ENCODE results near the gene COL11A2.
"Not testable (repeated sequence)": the region's sequence is repeated elsewhere in the genome, so short reads cannot be mapped to it uniquely, and the experiment has no call there.

The COL11A2 gene

DNA sequence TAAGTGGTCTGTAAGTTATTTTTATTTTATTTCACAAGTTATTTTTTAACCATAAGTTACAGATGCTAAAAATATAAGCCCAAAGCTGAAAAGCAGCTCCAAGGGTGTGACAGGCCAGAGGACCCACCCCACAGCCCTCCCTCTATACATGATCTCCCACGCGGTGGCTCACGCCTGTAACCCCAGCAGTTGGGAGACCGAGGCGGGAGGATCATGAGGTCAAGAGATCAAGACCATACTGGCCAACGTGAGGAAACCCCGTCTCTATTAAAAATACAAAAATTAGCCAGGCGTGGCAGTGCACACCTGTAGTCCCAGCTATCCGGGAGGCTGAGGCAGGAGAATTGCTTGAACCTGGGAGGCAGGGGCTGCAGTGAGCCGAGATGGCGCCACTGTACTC, 32.2 kb downstream of the COL11A2 start:
- no peak for DNase-seq (ENCODE audit: low read depth in 2 of 3, low spot score in 2 of 3)

DNA sequence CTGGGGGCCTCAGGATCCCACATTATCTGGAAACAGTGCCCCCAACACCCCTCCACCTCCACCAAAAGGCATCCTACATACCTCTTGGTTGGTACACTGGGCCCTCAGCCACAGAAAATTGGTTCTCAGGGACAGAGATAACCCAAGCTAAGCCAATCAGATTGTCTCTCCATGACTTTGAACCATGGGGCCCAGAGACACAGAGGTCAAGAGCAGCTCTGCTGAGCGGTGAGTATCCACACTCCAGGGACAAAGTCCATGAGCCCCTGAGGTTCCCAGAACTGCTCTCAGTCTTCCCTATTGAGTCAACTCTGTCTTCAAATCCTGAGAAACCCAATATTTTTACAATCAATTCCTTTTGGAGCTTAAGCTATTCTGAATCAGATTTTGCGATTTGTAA, 35.3 kb downstream of the COL11A2 start:
- DNase-seq (ENCODE audit: low read depth in 2 of 3, low spot score in 2 of 3): no peak

DNA sequence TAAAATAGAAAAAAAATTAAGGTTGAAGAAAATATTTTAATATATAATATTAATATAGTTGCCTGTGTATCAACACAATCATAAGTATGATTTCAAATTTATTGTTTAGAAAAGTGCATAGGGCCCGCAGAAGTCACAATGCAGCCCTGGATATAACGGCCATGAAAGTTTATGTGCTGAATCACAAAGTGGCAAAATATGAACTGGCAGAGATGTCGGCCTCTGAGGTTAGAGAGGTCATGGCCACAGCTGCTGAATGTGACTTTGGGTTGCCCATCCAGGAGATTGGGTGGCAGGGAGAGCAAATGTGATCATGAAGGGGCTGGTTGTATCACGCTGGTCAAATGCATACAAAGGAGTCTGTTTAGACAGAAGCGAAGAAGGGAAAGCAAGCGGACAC, 35.7 kb downstream of the COL11A2 start:
- DNase-seq (ENCODE audit: low read depth in 2 of 3, low spot score in 2 of 3): no peak

DNA sequence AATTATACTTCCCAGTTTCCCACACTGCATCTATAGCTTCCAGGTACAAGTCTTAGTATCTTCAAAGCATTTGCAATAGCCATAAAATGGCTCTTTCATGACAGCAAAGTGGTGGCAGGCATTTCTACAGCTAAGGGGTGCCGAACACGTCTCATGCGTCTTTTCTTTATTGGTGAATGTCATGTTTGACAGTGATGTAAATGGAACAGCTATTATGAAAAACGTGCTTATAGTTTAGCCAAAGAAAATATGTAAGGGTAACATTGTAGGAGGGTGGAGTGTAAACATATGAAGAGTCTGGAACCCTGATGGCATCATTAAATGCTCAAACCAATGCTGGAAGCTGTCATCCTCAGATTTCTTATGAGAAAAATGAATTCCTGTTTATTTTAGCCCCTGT, 37.9 kb downstream of the COL11A2 start:
- no peak for DNase-seq (ENCODE audit: low read depth in 2 of 3, low spot score in 2 of 3)

DNA sequence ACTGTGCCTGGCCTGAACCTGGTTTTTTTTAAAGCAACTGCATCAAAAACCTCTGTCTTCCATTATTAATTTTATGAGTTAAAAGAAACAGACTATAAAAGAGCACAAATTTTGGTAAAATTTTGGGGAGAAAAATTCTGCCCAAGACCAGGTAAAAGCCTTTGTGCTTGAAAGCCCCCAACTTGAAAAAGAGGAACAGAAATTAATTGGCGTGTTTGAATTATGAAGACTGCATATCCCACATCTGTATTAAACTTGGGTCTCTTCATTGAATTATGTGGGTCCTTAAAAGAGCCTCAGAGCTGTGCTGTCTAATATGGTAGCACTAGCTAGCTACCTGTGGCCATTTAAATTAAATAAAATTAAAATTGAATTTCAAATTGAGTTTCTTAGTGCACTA, 41.2 kb downstream of the COL11A2 start:
- DNase-seq (ENCODE audit: low read depth in 2 of 3, low spot score in 2 of 3): no peak

DNA sequence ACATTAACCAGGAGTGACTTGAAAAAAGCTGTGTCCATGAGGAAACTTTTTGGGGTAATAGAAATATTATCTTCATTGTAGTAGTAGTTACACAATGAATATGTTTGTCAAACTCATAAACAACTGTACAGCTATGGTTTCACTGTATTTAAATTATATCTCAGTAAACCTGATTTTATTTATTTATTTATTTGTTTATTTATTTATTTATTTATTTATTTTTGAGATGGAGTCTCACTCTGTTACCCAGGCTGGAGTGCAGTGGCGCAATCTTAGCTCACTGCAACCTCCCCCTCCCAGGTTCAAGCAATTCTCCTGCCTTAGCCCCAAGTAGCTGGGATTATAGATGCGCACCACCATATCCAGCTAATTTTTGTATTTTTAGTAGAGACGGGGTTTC, 41.7 kb downstream of the COL11A2 start:
- not testable (repeated sequence) for DNase-seq (ENCODE audit: low read depth in 2 of 3, low spot score in 2 of 3)

DNA sequence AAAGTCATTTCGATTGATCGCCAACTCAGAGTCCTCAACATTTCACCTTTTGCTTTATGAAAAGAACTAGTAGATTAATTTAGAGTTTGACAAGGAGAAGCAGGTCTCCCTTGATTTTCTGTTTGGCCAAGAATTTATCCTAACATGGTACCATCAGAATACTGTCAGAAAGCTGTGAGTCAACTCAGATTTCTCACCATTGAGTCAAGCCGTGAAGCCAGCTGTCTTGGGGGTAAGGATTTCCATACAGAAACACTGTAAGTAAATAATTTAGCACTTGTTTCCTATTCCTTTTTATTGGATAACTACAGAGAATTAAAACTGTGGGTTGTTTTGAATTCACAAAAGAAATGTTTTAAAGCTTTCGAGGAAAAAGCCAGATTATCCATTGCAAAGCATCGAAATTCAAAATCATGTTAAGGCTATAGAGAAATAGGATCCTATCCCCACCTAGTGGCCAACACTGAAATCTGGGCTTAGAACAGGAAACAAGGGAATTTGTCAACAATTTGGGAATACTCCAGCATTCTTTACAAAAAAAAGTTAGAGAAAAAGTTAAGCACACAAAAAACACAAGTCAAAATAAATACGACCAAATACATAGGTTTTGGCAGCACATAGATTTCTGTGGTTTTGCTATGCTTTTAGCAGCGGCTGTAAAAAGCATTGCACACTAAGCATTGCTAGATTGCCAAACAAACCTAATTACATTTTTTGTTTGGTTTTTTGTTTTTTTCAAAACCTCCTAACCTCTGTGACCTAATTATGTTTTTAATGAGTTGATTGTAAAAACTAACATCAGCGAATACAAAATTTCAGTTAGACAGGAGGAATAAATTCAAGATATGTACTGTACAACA, 44.2 kb downstream of the COL11A2 start:
- DNase-seq (ENCODE audit: low read depth in 2 of 3, low spot score in 2 of 3): no peak

DNA sequence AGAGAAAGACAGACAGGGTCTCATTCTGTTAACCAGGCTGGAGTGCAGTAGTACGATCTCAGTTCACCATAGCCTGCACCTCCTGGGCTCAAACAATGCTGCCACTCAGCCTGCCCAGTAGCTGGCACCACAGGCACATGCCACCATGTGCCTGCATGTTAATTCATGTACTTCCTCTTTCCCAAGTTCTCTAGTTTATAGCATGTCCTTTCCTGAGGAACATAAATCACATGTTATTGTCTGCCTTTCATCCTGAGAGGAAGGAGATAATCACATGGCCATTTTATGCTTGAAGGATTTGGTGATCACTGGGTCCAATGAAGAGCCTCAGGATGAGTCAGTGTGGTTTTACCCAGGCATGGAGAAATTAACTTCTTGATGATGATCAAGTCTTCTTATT, 47.9 kb downstream of the COL11A2 start:
- no peak for DNase-seq (ENCODE audit: low read depth in 2 of 3, low spot score in 2 of 3)

DNA sequence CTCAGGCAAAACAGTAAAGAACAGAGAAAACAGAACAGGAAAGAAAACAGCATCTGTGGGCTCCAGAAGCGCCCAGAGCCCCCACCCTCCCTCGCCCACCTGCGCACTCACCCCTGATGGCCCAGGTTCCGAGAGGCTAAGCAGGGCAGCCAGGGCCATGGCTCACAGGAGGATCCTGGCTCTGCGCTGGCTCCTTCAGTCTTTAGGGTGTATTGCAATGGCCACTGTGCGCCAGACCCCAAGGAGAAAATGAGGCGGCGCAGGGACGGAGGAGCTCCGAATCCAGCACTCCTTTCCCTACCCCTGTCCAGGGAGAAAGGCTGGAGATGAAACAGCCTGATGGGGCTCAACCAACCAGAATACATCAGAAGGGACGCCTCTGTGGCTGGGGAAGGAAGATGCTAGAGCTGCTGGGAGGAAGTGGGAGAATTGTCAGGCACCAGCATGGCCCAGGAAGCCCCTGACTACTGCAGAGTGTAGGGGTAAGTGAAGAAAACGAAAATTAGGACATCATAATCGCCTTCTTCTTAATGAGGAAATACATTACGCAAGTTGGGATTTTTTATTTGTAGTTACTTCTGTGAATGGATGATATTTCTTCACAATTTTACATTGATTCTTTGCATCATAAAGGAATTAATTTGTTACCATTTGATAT, 49.0 kb downstream of the COL11A2 start:
- no peak for DNase-seq (ENCODE audit: low read depth in 2 of 3, low spot score in 2 of 3)

DNA sequence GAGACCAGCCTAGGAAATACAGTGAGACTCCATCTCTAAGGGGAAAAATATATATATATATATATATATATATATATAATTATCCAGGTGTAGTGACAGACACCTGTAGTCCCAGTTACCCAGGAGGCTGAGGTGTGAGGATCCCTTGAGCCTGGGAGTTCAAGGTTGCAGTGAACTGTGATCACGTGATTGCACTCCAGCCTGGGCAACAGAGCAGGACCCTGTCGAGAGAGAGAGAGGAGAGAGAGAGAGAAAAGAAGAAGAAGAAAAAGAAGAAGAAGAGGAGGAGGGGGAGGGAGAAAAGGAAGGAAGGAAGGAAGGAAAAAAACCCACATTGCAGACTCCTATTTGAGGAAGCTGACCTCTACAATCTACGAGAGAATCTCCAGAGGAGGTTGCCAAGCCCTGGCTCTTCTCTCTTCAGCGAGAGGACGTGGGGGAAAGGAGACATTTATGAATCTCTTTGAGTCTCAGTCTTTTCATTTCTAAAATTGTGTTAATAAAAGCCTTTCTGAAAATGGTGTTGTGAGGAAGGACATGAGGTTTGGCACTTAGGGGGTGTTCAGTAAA, 49.7 kb downstream of the COL11A2 start:
- no peak for DNase-seq (ENCODE audit: low read depth in 2 of 3, low spot score in 2 of 3)

DNA sequence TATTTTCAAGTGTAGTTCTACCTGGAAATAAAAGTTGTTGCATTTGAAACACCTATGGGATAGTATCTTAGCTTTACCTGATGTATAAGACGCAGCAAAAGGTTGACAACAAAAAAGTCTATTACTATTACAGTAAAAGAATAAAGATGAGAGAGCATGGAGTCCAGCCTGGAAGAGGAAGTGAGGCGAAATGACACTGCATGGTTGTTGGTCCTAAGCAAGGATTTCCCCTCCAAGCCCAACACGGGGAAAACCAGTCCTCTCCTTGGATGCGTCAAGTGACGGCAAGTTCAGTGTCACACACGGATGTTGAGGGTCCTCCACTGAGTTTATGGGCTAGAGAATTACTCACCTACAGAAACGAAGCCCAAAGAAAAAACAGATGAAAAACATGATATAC, 51.7 kb downstream of the COL11A2 start:
- no peak for DNase-seq (ENCODE audit: low read depth in 2 of 3, low spot score in 2 of 3)

DNA sequence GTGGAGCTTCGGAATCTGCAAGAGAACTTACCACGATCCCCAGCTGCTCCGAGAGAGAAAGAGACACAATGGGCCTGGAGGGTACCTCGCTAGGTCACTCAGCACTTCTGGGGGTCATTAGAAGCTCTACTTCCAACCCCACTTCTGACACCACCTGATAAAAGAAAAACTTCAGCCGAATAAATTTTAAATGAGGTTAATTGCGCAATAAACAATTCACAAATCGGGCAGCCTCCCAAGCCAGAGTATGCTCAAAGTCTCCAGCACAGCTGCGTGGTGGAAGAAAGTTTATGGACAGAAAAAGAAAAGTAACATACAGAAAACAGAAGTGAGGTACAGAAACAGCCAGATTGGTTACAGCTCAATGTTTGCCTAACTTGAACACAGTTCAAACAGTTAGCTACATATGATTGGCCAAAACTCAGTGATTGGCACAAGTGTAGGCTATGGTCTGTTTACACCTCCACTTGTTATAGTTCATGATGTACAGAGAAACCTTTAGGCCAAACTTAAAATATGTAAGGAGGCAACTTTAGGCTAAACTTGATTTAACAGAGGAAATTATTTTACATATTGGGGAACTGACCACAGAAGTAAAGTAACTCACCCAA, 52.6 kb downstream of the COL11A2 start:
- DNase-seq (ENCODE audit: low read depth in 2 of 3, low spot score in 2 of 3): no peak

DNA sequence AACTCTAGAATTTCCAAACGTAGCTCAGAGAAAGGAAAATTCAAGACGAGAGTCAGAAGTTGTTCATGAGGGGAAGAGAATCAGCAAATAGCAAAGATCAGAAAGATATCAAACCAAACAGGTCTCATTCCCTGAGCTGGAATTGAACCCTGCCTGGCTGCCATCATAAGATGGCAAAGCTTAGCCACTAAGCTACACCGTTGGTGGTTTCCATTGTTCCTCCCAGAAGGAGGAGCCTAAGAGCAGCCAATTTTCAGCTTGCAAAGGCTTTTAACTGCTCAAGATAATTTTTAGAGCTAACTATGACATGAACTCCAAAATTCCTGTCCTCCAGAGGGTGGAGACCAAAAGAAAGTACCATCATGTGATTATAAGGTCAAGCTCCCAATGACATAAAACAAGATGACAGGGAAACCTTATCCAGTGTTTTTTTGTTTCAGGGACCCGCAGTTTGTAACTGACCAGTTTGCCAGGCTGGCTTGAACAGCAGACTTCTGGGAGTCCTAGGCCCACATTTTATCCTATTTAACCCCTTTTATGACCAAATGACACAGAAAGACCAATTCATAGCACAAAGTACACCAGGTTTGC, 55.9 kb downstream of the COL11A2 start:
- no peak for DNase-seq (ENCODE audit: low read depth in 2 of 3, low spot score in 2 of 3)

DNA sequence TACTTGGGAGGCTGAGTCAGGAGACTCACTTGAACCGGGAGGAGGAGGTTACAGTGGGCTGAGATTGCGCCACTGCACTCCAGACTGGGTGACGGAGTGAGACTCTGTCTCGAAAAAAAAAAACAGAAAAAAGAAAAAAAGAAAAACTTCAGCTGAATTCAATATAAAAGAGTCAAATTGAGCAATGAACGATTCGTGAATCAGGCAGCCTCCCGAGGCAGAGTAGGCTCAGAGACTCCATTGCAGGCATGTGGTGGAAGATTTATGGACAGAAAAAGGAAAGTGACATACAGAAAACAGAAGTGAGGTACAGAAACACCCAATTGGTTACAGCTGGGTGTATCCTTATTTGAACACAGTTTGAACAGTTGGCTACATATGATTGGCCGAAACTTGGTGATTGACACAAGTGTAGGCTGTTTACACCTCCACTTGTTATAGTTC, 60.2 kb downstream of the COL11A2 start:
- DNase-seq (ENCODE audit: low read depth in 2 of 3, low spot score in 2 of 3): no peak

DNA sequence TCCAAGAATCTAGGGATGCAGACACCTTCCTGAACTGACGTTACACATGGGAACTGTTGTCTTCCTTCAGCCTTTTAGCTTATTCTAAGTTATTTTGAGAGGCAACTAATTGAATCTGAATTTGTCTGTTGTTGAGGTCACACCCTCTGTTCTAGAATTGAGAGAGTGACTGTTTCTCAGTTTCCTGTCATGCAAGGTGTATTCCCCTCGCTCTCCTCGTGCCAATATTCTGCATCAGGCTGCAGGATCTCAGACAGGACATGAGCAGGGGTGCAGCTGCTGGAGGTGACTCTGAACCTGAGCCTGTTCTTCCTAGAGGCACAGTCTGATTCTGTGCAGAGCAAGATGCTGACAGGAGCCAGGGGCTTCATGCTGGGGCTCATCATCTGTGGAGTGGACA, 63.9 kb downstream of the COL11A2 start:
- DNase-seq (ENCODE audit: low read depth in 2 of 3, low spot score in 2 of 3): no peak

DNA sequence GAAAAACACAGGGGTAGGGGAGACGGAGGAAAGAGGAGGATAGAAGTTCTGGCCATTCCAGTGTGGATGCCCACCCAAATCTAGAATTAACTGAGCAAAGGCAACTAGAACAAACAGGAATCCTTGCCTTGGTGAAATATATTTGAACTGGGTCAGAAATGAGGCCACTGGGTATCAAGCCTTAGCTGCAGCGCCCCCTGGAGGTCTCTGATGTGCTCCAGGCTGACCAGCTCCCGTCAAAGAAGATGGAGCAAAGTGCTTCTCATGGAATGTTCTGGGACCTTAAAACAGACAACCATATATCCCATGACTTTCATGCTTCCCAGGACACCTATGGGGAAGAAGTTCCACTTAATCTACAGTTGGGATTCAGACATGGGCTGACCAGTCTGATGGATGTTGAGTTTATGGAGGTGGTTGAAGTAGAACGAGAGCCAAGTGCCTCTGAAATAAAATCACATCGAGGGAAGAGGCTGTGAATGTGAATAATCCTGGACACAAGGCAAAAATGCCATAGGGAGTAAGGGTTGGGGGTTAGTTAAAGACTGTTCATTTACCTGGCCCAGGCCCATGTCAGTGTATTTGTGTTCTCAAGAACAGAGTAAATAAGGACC, 66.1 kb downstream of the COL11A2 start:
- peak; percentile 16 to 51 (median 49) for DNase-seq (ENCODE audit: low read depth in 2 of 3, low spot score in 2 of 3)

DNA sequence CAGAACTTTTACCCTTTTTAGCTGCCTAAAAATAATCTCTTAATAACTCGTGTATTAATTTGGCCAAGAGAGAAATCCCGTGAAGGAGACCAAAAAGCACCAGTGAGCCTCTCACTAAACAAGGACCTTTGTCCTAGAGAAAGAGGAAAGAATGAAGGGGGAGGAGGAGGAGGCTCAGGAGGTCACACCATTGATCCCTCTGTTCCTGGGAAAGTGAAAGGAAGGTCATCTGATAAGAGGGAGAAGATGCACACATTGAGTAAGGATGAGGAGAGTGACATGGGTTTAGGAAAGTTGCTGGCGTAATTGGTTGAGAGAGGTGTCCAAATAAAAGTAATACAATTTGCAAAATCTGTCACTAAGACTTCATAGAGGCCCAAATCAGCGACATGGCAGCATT, 67.3 kb downstream of the COL11A2 start:
- DNase-seq (ENCODE audit: low read depth in 2 of 3, low spot score in 2 of 3): no peak

DNA sequence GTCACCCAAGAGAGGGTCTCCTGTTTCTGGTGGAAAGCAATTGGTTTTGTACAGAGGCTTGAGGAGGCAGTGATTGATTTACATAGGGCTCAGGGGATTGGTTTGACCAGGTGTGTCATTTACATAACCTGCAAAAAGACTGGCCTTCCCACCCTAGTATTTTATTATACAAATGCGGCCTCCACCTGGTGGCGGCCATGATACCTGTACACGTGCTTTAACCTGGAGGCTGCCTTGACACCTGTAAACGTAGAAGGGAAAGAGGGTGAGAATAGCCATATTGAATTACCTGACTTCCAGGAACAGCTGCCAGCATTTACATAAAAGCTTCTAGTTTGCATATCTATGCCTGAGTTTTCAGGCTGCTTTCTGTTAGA, 67.8 kb downstream of the COL11A2 start:
- no peak for DNase-seq (ENCODE audit: low read depth in 2 of 3, low spot score in 2 of 3)

DNA sequence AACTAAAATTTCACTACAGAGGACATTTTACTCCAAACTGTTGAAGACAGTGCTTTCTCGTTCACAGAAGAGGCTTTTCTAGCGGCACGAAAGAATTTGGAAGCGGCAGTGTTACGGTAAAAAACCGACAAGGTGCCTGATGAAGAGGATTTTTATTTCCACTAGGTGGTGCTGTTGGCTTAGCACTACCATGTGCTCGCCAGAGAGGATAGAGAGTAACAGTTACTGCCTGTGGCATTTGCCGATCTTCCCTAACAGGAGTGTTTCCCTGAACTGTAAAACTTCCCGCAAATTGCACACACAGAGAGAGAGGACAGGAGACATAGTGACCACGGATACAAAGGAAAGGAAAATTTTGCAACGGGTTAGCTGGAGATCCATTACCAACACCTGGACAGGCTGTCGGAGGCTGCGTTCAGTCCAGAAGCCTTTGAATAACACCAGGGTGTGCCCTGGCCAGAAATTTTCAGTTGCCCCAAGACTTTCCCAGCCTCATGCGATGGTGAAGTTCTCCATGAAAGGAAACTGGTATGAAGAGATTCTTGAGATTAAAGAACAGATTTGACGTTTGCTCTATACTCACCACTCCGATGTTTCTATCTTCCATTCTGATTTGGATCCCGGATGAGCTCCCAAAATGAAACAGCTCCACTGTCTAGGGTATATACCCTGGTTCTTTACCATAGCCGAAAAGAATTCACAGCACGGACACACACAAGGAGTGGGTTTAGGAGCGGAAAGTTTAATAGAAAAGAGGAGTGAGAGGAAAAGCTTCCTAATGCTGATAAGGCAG, 68.3 kb downstream of the COL11A2 start:
- no peak for DNase-seq (ENCODE audit: low read depth in 2 of 3, low spot score in 2 of 3)

DNA sequence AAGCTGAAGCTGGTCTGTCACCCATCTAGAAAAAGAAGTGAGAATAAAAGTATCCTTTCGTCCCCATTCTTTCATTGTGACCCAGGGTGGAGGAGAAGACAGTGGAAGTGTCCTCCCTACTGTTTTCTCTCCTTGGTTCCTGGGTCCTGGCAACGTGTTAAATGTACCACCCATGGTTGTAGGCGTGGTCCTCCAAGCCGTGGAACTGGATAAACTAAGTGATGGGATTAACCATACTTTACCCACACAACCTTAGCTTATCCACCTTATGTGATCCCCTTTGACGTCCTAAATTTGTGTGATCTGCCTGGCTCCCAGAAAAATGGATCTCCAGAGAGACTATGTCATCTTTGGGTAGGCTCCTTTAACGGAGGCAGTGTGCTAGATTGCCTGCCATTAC, 69.1 kb downstream of the COL11A2 start:
- no peak for DNase-seq (ENCODE audit: low read depth in 2 of 3, low spot score in 2 of 3)

Data from activated CD8-positive, alpha-beta memory T cell treated with anti-CD3 and anti-CD28 coated beads for 48 hours (primary cell).